CD4-positive, alpha-beta T cell treated with Interleukin-6 at 100 ng/mL for 8 hours (primary cell): ENCODE data around the gene MOB3A.
A peak's percentile ranks its signal among the peaks of the same experiment; 100 is the strongest.
"Not testable (repeated sequence)": the region's sequence is repeated elsewhere in the genome, so short reads cannot be mapped to it uniquely, and the experiment has no call there.

Experiments
- DNase-seq: peaks from one replicate; pipeline ENCODE4 v3.0.0-alpha.2; 2020; ENCODE audit warnings: mixed read lengths, low spot score

Gene MOB3A

DNA sequence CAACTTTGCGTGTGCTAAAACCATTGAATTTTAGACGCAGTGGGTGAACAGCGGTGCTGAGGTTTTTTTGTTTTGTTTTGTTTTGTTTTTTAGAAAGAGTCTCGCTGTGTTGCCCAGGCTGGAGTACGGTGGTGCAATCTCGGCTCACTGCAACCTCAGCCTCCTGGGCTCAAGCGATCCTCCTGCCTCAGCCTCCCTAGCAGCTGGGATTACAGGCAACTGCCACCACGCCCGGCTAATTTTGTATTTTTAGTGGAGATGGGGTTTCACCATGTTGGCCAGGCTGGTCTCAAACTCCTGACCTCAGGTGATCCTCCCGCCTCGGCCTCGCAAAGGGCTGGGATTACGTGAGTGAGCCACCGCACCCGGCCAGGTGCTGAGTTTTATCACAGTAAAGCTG lies 61.9 kb downstream of the MOB3A start:
- DNase-seq: not testable (repeated sequence)

DNA sequence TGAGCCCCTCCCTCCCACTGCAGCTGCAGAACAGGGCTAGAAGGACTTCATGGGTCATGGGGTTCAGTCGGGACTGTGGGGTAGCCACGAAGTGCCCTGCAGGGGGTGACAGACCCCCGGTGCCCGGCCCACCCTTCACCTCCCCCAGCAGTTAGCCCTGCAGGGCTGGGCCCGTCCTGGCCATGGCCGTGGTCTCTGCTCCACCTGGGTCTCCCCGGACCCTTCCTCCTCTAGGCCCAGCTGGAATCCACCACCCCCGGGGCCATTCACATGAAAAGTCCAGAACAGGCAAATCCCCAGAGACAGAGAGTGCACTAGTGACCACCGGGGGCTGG lies 62.3 kb downstream of the MOB3A start:
- no peak for DNase-seq

DNA sequence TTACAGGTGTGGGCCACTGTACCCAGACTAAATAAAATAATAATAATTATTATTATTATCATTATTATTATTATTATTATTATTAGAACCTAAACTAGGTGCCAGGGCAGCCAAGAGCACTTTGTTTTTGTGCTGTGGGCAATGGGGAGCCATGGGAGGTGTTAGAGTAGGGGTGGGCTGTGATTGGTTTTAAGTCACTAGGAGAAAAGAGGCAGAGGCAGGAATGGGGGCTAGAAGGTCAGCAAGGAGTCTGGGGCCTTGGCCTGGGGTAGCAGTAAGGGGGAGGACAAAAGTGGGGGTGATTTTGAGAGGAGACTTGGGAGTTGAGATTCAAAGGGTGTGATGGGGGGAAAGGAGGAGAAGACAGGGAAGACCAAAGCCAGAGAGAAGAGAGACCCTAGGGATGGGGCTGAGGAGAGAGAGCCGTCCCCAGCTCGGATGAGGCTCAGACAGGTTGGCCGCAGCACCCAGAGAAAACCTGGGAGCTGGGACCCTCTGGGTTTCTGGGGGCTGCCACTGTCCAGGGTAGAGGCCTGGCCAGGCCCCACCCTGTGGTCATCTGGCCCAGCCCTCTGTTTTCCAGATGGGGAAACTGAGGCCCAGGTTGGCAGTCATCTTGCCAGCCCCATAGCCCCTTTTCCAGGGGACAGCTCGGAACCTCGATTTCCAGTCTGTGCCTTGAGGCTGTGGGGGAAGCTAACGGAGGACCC lies 62.9 kb downstream of the MOB3A start:
- DNase-seq: no peak

DNA sequence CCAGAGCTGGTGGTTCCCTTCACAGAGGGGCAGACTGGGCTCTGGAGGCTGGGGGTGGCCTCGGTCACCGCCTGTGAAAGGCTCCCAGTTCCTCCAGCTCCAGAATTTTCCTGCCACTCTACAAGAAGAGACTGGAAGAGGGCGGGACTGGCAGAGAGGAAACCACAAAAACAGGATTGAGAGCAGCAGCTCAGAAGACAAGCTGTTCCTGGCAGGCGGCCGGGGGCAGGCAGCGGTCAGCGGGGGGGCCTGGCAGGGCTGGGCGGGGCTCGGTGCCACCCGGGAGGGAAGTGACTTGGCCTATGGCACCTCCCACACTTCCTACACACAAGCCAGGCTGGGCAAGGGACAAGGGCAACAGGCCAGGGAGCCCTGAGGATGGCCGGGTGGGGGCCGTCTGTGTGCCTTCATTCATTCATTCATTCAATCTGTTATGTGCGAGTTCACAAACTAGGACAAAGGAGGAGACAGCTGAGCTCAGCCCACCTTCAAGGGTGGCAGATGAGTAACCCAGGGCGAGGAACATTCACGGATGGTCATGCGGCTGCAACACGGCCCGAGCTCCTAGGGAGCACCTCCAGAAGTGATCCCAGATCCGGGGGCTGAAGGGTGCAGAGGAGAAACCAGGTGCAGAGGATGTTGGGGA lies 63.7 kb downstream of the MOB3A start:
- peak; percentile 54 for DNase-seq

DNA sequence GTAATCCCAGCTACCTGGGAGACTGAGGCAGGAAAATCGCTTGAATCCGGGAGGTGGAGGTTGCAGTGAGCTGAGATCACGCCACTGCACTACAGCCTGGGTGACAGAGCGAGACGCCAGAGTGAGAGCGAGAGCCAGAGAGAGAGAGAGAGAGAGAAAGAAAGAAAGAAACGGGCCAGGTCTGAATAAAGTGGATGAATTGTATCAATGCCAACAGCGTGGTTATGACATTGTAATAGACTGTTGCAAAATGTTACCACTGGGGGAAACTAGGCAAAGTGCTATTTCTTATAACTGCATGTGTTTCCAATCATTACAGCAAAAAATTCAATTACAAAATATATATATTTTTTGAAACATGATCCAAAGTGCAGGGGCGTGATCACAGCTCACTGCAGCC lies 68.8 kb downstream of the MOB3A start:
- DNase-seq: no peak

DNA sequence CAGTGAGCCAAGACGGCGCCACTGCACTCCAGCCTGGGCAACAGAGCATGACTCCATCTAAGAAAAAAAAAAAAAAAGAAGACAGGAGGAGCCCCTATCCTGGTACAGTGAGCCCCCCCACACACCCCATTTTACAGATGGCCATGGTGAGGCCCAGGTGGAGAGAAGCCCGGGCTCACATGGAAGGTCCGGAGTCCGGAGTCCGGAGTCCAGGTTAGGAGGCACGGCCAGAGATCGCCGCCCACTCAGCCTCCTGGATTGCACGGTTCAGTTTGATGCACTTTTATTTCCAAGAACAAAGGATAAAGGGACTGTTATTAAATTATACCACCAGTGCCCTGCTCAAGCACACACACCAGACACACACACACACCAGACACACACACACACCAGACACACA lies 69.4 kb downstream of the MOB3A start:
- DNase-seq: no peak

DNA sequence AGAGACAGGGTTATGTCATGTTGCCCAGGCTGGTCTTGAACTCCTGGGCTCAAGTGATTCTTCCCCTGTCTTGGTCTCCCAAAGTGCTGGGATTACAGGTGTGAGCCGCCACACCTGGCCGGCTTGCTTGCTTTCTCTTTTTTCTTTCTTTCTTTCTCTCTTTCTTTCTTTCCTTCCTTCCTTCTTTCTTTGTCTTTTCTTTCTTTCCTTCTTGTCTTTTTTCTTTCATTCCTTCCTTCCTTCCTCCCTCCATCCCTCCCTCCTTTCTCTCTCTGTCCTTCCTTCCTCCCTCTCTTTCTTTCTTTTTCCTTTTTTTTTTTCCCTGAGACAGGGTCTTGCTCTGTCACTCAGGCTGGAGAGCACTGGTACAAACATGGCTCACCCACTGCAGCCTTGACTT lies 73.8 kb downstream of the MOB3A start:
- DNase-seq: no peak

DNA sequence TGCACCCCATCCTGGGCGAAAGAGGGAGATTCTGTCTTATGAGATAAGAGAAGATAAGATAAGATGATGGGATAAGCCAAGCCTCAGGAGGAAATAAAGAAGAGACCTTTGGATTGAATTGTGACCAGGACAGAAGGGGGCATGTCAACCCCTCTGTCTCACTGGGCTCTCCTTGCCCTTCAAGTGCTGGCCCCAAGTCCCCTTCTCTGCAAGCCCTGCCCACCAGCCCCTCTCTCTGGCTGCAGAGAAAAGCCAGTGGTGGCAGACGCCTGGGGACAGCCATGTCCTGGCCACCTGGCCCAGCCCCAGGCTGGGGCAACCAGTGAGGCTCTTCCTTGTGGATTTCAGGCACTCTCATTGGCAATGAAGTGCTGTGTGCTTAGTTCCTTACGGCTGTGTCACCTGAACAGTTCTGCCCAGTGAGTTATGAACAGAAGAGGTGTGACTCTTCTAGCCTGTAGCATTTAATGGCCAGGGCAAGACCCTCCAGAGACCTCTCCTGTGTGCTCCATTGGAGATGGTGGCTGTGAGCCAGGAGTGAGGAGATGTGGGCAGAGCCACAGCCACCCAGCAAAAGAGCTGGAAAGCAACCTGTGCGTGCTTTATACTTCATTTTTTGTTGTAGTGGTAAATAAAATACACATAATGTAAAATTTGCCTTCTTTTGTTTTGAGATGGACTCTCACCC lies 74.5 kb downstream of the MOB3A start:
- no peak for DNase-seq
